HepG2 (cell line): ENCODE results near the gene TRMT112. TPM values are rescaled to one million over a fixed set of nuclear protein-coding genes. Genes with fewer than 3 reads are reported as not detected.

Source experiments
- ESRRA ChIP-seq: sonication (generic); formaldehyde crosslinking; IDR thresholded peaks from 2 replicates; pipeline ENCODE4 v1.5.1; 2020; ENCODE audit warnings: mild to moderate bottlenecking, low read depth, missing genetic modification reagents
- ETV5 ChIP-seq: IDR thresholded peaks from 2 replicates; pipeline ENCODE4 v1.6.1; 2018; ENCODE audit warnings: missing biosample characterization, missing genetic modification reagents, inconsistent platforms, borderline replicate concordance
- FOXK1 ChIP-seq: sonication (generic); formaldehyde crosslinking; IDR thresholded peaks from 2 replicates; pipeline ENCODE4 v1.4.0; 2020; ENCODE audit warnings: low read depth, missing genetic modification reagents, borderline replicate concordance
- GABPA ChIP-seq, 2 experiments: IDR thresholded peaks; 2 replicates each; pipeline ENCODE4 v1.6.1; 2011 to 2016; ENCODE audit warnings: low read depth in 2 of 2, low read length in 1 of 2, missing biosample characterization in 1 of 2, missing genetic modification characterization in 1 of 2
- HNF4G ChIP-seq, 2 experiments: sonication (generic) in 1 of 2; formaldehyde crosslinking in 1 of 2; IDR thresholded peaks; 2 replicates each; pipeline versions ENCODE4 v1.4.0 to v1.6.1; 2011 to 2020; ENCODE audit warnings: borderline replicate concordance in 2 of 2, low read depth in 2 of 2, mild to moderate bottlenecking in 2 of 2, low read length in 1 of 2, missing genetic modification reagents in 1 of 2, moderate library complexity in 1 of 2
- KDM1A ChIP-seq: IDR thresholded peaks from 2 replicates; pipeline ENCODE4 v1.6.1; 2016; ENCODE audit warnings: missing compliant biosample characterization
- MLX ChIP-seq: IDR thresholded peaks from 2 replicates; pipeline ENCODE4 v1.6.1; 2016
- MXD1 ChIP-seq: sonication (generic); formaldehyde crosslinking; IDR thresholded peaks from 2 replicates; pipeline ENCODE4 v1.4.0; 2020; ENCODE audit warnings: mild to moderate bottlenecking, missing genetic modification reagents
- NR2F2 ChIP-seq: IDR thresholded peaks from 2 replicates; pipeline ENCODE4 v1.6.1; 2012; ENCODE audit warnings: low read depth, inconsistent platforms, borderline replicate concordance
- PHB2 ChIP-seq: fragments of 450-650 bp; IDR thresholded peaks from 2 replicates; pipeline ENCODE4 v1.6.1; 2018; ENCODE audit not compliant: partially characterized antibody
- REST ChIP-seq, 2 experiments: IDR thresholded peaks; 2 replicates each; pipeline ENCODE4 v1.6.1; 2011 to 2012; ENCODE audit warnings: low read length in 2 of 2, borderline replicate concordance in 1 of 2, low read depth in 1 of 2, mild to moderate bottlenecking in 1 of 2, moderate library complexity in 1 of 2
- SNAPC5 ChIP-seq: sonication (generic); formaldehyde crosslinking; IDR thresholded peaks from 2 replicates; pipeline ENCODE4 v1.8.1; 2023; ENCODE audit warnings: mild to moderate bottlenecking, missing genetic modification reagents, borderline replicate concordance
- ZBTB44 ChIP-seq: sonication (generic); formaldehyde crosslinking; IDR thresholded peaks from 2 replicates; pipeline ENCODE4 v1.4.0; 2020; ENCODE audit warnings: missing genetic modification reagents
- ZNF136 ChIP-seq: sonication (generic); formaldehyde crosslinking; IDR thresholded peaks from 2 replicates; pipeline ENCODE4 v1.8.1; 2022; ENCODE audit warnings: low read depth, mild to moderate bottlenecking, moderate library complexity, missing genetic modification reagents
- ZNF547 ChIP-seq: sonication (generic); formaldehyde crosslinking; IDR thresholded peaks from 2 replicates; pipeline ENCODE4 v1.5.1; 2020; ENCODE audit warnings: mild to moderate bottlenecking, missing genetic modification reagents
- ZNF552 ChIP-seq: sonication (generic); formaldehyde crosslinking; IDR thresholded peaks from 2 replicates; pipeline ENCODE4 v1.9.0; 2022; ENCODE audit warnings: missing genetic modification reagents, mild to moderate bottlenecking, borderline replicate concordance
- ZNF614 ChIP-seq: IDR thresholded peaks from 2 replicates; pipeline ENCODE4 v1.6.1; 2018; ENCODE audit warnings: missing biosample characterization, missing genetic modification reagents, inconsistent platforms, borderline replicate concordance
- ZNF704 ChIP-seq: sonication (generic); formaldehyde crosslinking; IDR thresholded peaks from 2 replicates; pipeline ENCODE4 v1.8.1; 2023; ENCODE audit warnings: mild to moderate bottlenecking, inconsistent platforms, moderate library complexity, missing genetic modification reagents, borderline replicate concordance
- ZNF781 ChIP-seq: sonication (generic); formaldehyde crosslinking; IDR thresholded peaks from 2 replicates; pipeline ENCODE4 v1.5.1; 2020; ENCODE audit warnings: borderline replicate concordance, mild to moderate bottlenecking, missing genetic modification reagents; ENCODE audit errors: not compliant biosample characterization
- ZSCAN25 ChIP-seq: sonication (generic); formaldehyde crosslinking; IDR thresholded peaks from 2 replicates; pipeline ENCODE4 v1.8.0; 2022; ENCODE audit warnings: mild to moderate bottlenecking, missing genetic modification reagents
- polyA plus RNA-seq, 8 experiments: library from polyadenylated mRNA; depleted of rRNA in 3 of 8; stranded (reverse) in 7 of 8; unstranded in 1 of 8; fragments of >200 nt; fragmentation: Illumina TruSeq in 4 of 8; extraction: Trizol in 4 of 8; gene quantifications; 2 replicates each; pipeline versions ENCODE4 v1.2.1 to v1.2.3, GENCODE V29; 2011 to 2016; ENCODE audit warnings: low read depth in 4 of 8, missing spikeins in 1 of 8, mixed read lengths in 1 of 8; ENCODE audit not compliant: insufficient read depth in 1 of 8
- total RNA-seq, 5 experiments: library from RNA; depleted of rRNA; stranded (reverse); fragments of >200 nt; fragmentation: Illumina TruSeq; extraction: Trizol; gene quantifications; 2 replicates each; pipeline ENCODE4 v1.2.3, GENCODE V29; 2016; ENCODE audit warnings: low read depth in 1 of 5

The TRMT112 gene
- total and polyA plus RNA-seq, 2 of the 13 experiments (the other 11 are each of a cell fraction or from before 2014, with no cell fraction given) = 186 to 409 TPM

GRCh38 chr11:64304316-64305072 lies 12.9 kb downstream of the TRMT112 start (continued):
- peak; percentile 14; the same call in 1 of the 2 replicates for TF ChIP-seq ZNF614 (CRISPR knock-in tag)
- TF ChIP-seq HNF4G (IDR thresholded peaks at IDR 0.05; ENCODE audit: borderline replicate concordance, low read depth, low read length) = 0 out of 2 replicates have a peak, but pooled peaks have one; percentile 4
- no peak for TF ChIP-seq HNF4G (CRISPR knock-in tag; IDR thresholded peaks at IDR 0.05; ENCODE audit: borderline replicate concordance, low read depth)
- no peak for TF ChIP-seq GABPA (IDR thresholded peaks at IDR 0.05; ENCODE audit: low read depth, low read length)
- TF ChIP-seq GABPA (CRISPR knock-in tag; IDR thresholded peaks at IDR 0.05; ENCODE audit: low read depth) = no peak
- no peak for TF ChIP-seq SNAPC5
- no peak; the same call in 1 of the 2 replicates for TF ChIP-seq ZNF704 (CRISPR knock-in tag)
- TF ChIP-seq ZNF136 (CRISPR knock-in tag) = no peak
- peak; percentile 60; the same call in 1 of the 2 replicates for TF ChIP-seq ZSCAN25 (CRISPR knock-in tag)
- no peak for TF ChIP-seq KDM1A (CRISPR knock-in tag)
- TF ChIP-seq ETV5 (CRISPR knock-in tag) = no peak
- no peak for TF ChIP-seq MLX (CRISPR knock-in tag)
- TF ChIP-seq NR2F2 = no peak
- TF ChIP-seq REST (IDR thresholded peaks at IDR 0.05; ENCODE audit: borderline replicate concordance in 1 of 2, low read depth in 1 of 2, low read length in 2 of 2) = no peak
- no peak for TF ChIP-seq ZNF552 (CRISPR knock-in tag)
- no peak for TF ChIP-seq FOXK1 (CRISPR knock-in tag)
- TF ChIP-seq ESRRA (CRISPR knock-in tag) = peak; percentile 100
- peak; percentile 47 for TF ChIP-seq ZNF781 (CRISPR knock-in tag)
- no peak for TF ChIP-seq ZNF547 (CRISPR knock-in tag)
- no peak for TF ChIP-seq PHB2
- no peak for TF ChIP-seq ZBTB44 (CRISPR knock-in tag)
- no peak for TF ChIP-seq MXD1 (CRISPR knock-in tag)
